Upper lobe of left lung (tissue), 6 donors: Measurements from ENCODE around the gene TMEM44. TPM values are rescaled to one million over a fixed set of nuclear protein-coding genes. Genes with fewer than 3 reads are reported as not detected.

ENCODE experiments used
- ATAC-seq, 2 donors: fragments of 200-7000 bp; cut with Tn5 transposase; one replicate each; pipeline ENCODE4 v1.9.1; 2022; ENCODE audit warnings: mild to moderate bottlenecking in 2 of 2, moderate library complexity in 2 of 2; ENCODE audit not compliant: low FRiP score in 2 of 2
- DNase-seq, 2 donors: peaks; one replicate each; pipeline ENCODE4 v3.0.0-alpha.2; 2019 to 2020
- H3K27ac ChIP-seq, 4 donors: fragments of 200-600 bp; sonication (generic); one replicate each; pipeline ENCODE4 v1.5.1; 2016 to 2019
- H3K27me3 ChIP-seq, 4 donors: fragments of 200-600 bp; sonication (generic); one replicate each; pipeline ENCODE4 v1.5.1; 2017 to 2019
- H3K36me3 ChIP-seq, 4 donors: fragments of 200-600 bp; sonication (generic); one replicate each; pipeline ENCODE4 v1.5.1; 2016 to 2019
- H3K4me1 ChIP-seq, 4 donors: fragments of 200-600 bp; sonication (generic); one replicate each; pipeline ENCODE4 v1.5.1; 2018 to 2019
- H3K4me3 ChIP-seq, 4 donors: fragments of 200-600 bp; sonication (generic); one replicate each; pipeline ENCODE4 v1.5.1; 2017 to 2019; ENCODE audit warnings: mild to moderate bottlenecking in 2 of 4, moderate library complexity in 1 of 4
- H3K9me3 ChIP-seq, 4 donors: fragments of 200-600 bp; sonication (generic); one replicate each; pipeline ENCODE4 v1.5.1; 2018 to 2019
- EP300 ChIP-seq, 4 donors: sonication (generic); formaldehyde crosslinking; IDR thresholded peaks; one replicate each; pipeline ENCODE4 v1.5.1; 2017; ENCODE audit warnings: antibody characterized with exemption in 4 of 4, control low read depth in 2 of 4
- POLR2A ChIP-seq, 4 donors: fragments of 450-650 bp; IDR thresholded peaks; one replicate each; pipeline ENCODE4 v1.5.1; 2016 to 2017; ENCODE audit warnings: antibody characterized with exemption in 4 of 4, mild to moderate bottlenecking in 2 of 4
- POLR2AphosphoS5 ChIP-seq, 2 donors: sonication (generic); formaldehyde crosslinking; IDR thresholded peaks; one replicate each; pipeline ENCODE4 v1.5.1; 2017; ENCODE audit warnings: antibody characterized with exemption in 2 of 2
- WGBS, 2 donors: methylation state at CpG; one replicate each; pipeline ENCODE4 v1.1.5; 2017 to 2018; 5-methylcytosine and 5-hydroxymethylcytosine counted together
- total RNA-seq, 6 donors: library from RNA; depleted of rRNA in 4 of 6; stranded (reverse); fragments of >200 nt in 4 of 6; gene quantifications; one replicate each; pipeline versions ENCODE4 v1.1.0 to v1.2.1, GENCODE V29; 2016 to 2021
- TF ChIP-seq, protein P1 (sequence below), 6 experiments: fragments of 450-650 bp in 4 of 6; fragments of 200-600 bp in 2 of 6; sonication (generic) in 2 of 6; IDR thresholded peaks; one replicate each; pipeline ENCODE4 v1.5.1; 2016 to 2019; ENCODE audit warnings: antibody characterized with exemption in 6 of 6
- donor health status: DM: no; HTN: no; CAD: no; lungs with moderate emphysema.
- donor health status: DM: no; HTN: yes; CAD: no; lungs with severe emphysema.

The TMEM44 gene
- total RNA-seq, 6 donors from 2014 or later, result 12.9 to 39.3 (median 22.1) TPM

DNA sequence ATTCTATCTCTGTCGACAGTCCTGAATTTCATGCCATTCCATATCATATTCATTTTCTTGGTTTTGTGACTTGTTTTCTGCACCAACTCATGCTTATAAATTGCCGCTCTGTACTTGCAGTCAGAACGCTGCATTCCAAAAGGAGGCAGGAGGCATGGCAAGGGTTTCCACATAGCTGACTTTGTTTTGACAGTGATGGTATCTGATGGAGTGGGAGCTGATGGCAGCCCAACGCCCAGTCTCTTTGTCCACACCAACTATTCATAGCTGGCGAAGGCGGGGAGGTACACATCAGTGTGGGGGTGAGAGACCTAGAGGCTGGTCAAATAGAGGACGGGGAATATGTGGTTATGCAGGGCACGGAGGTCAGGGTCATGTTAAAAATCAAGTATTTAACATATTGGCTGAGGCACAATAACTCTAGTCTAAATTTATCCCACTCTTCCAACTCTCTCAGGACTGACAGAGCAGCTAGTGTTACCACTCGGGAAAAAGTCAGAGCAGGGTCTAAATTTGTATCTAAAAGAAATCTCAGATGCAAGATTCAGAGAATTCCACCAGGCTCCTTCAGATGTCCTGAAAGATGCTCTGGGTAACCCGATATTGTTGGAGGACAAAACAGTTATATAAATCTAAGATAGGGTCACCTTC lies 78.6 kb downstream of the TMEM44 start:
- no peak for ATAC-seq
- WGBS, 2 donors, result 74 to 87% methylated on average over 10 of the region's 10 CpGs
- H3K27ac ChIP-seq, result no peak overlapping the region

GRCh38 chr3:194552327-194552949 lies 80.8 kb downstream of the TMEM44 start:
- DNase-seq, result no peak
- no peak for TF ChIP-seq POLR2A (IDR thresholded peaks at IDR 0.05)
- no peak for TF ChIP-seq EP300 (IDR thresholded peaks at IDR 0.05)
- no peak for TF ChIP-seq POLR2AphosphoS5 (IDR thresholded peaks at IDR 0.05)
- TF ChIP-seq, protein P1, sequence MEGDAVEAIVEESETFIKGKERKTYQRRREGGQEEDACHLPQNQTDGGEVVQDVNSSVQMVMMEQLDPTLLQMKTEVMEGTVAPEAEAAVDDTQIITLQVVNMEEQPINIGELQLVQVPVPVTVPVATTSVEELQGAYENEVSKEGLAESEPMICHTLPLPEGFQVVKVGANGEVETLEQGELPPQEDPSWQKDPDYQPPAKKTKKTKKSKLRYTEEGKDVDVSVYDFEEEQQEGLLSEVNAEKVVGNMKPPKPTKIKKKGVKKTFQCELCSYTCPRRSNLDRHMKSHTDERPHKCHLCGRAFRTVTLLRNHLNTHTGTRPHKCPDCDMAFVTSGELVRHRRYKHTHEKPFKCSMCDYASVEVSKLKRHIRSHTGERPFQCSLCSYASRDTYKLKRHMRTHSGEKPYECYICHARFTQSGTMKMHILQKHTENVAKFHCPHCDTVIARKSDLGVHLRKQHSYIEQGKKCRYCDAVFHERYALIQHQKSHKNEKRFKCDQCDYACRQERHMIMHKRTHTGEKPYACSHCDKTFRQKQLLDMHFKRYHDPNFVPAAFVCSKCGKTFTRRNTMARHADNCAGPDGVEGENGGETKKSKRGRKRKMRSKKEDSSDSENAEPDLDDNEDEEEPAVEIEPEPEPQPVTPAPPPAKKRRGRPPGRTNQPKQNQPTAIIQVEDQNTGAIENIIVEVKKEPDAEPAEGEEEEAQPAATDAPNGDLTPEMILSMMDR (IDR thresholded peaks at IDR 0.05), result no peak
- Histone ChIP-seq H3K9me3 (no peaks in the 10 kb centered on the region), H3K36me3 (no peaks in the 10 kb centered on the region), H3K27me3 (no peaks in the 10 kb centered on the region), H3K4me3 (no peak overlapping the region), H3K27ac (no peak overlapping the region), H3K4me1 (peaks cover 0 to 5% (median 2%) of the 10 kb centered on the region in 4 donors)
- WGBS, 2 donors, result 88 to 93% methylated on average over 8 of the region's 8 CpGs
- ATAC-seq, result no peak

More for the DNA sequence above, 78.6 kb downstream of the TMEM44 start:
- Histone ChIP-seq H3K36me3 (no peaks in the 10 kb centered on the region), H3K4me1 (peaks cover 0 to 5% (median 2%) of the 10 kb centered on the region in 4 donors), H3K27me3 (no peaks in the 10 kb centered on the region), H3K4me3 (no peak overlapping the region), H3K9me3 (no peaks in the 10 kb centered on the region)
- TF ChIP-seq, protein P1 (IDR thresholded peaks at IDR 0.05), result no peak
- TF ChIP-seq POLR2A (IDR thresholded peaks at IDR 0.05) (no peak), EP300 (IDR thresholded peaks at IDR 0.05) (no peak), POLR2AphosphoS5 (IDR thresholded peaks at IDR 0.05) (no peak)
- no peak for DNase-seq

DNA sequence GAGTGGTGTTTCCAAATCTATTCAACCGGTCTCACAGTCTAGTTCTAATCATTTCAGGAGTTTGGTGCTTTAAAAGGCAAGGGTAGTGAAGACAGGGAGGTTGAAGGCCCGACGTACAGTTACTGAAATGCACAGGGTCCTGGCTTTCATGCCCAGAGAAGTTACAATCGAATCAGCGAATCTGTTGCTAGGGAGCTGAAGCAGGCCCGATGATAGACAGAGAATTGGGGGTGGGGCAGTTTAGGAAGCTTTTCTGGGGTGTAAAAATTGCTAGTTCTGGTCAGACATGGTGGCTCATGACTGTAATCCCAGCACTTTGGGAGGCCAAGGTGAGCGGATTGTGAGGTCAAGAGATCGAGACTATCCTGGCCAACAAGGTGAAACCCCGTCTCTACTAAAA lies 83.4 kb downstream of the TMEM44 start:
- no peak overlapping the region for H3K4me3 ChIP-seq
- DNase-seq, result no peak
- no peak overlapping the region for H3K27ac ChIP-seq
- H3K36me3 ChIP-seq, result no peaks in the 10 kb centered on the region
- H3K9me3 ChIP-seq, result no peaks in the 10 kb centered on the region
- WGBS, 2 donors, result 92 to 96% methylated on average over 9 of the region's 9 CpGs
- H3K4me1 ChIP-seq, result no peaks in the 10 kb centered on the region
- no peak for ATAC-seq
- TF ChIP-seq, protein P1 (IDR thresholded peaks at IDR 0.05), result no peak
- TF ChIP-seq POLR2AphosphoS5 (IDR thresholded peaks at IDR 0.05) (no peak), EP300 (IDR thresholded peaks at IDR 0.05) (no peak), POLR2A (IDR thresholded peaks at IDR 0.05) (no peak)
- H3K27me3 ChIP-seq, result no peaks in the 10 kb centered on the region

- Histone ChIP-seq H3K9me3 (no peaks in the 10 kb centered on the region), H3K27ac (no peak overlapping the region), H3K36me3 (no peaks in the 10 kb centered on the region), H3K4me3 (no peak overlapping the region), H3K27me3 (no peaks in the 10 kb centered on the region), H3K4me1 (no peaks in the 10 kb centered on the region)
- ATAC-seq (no peak), DNase-seq (no peak)
- TF ChIP-seq, protein P1 (IDR thresholded peaks at IDR 0.05), result no peak
- TF ChIP-seq POLR2AphosphoS5 (IDR thresholded peaks at IDR 0.05) (no peak), POLR2A (IDR thresholded peaks at IDR 0.05) (no peak), EP300 (IDR thresholded peaks at IDR 0.05) (no peak)
- WGBS, 2 donors, result 65 to 66% methylated on average over 15 to 16 of the region's 16 CpGs
These were observed 84.6 kb downstream of the TMEM44 start for GRCh38 chr3:194548346-194549321.
